MCF 10A (cell line): ENCODE results near the gene ATG16L2. TPM values are rescaled to one million over a fixed set of nuclear protein-coding genes. Genes with fewer than 3 reads are reported as not detected.
A peak's percentile ranks its signal among the peaks of the same experiment; 100 is the strongest.

Experiments used
- BruUV-seq: library from RNA; stranded (reverse); fragments of 400-500 nt; replicated peaks from 2 replicates; lab custom pipeline; 2021; lab: Mats Ljungman, UMichigan
- CTCF ChIA-PET: fragments of 300-600 bp; sonication (Branson Sonifier 250); formaldehyde crosslinking; extraction: SDS; loops from one replicate; lab custom pipeline; 2021; ENCODE audit warnings: antibody characterized with exemption, inconsistent platforms; lab: Yijun Ruan, JAX
- POLR2A ChIA-PET: fragments of 300-600, 350-650 bp; sonication (Branson Sonifier 250); formaldehyde crosslinking; extraction: SDS; loops from one replicate; lab custom pipeline; 2020; ENCODE audit warnings: antibody characterized with exemption, inconsistent platforms; lab: Yijun Ruan, JAX
- DNase-seq: peaks from one replicate; pipeline ENCODE4 v3.0.0-alpha.2; 2018; ENCODE audit not compliant: unreplicated experiment
- H3K27ac Mint-ChIP-seq: one replicate; pipeline ENCODE4 v1.8.0; 2022; ENCODE audit warnings: mild to moderate bottlenecking, low read depth, mixed read lengths; ENCODE audit not compliant: unreplicated experiment
- H3K27me3 Mint-ChIP-seq: one replicate; pipeline ENCODE4 v1.8.0; 2022; ENCODE audit warnings: mixed read lengths; ENCODE audit not compliant: insufficient read depth, unreplicated experiment
- H3K36me3 Mint-ChIP-seq: one replicate; pipeline ENCODE4 v1.8.0; 2022; ENCODE audit warnings: mild to moderate bottlenecking, moderate library complexity, mixed read lengths; ENCODE audit not compliant: insufficient read depth, unreplicated experiment
- H3K4me1 Mint-ChIP-seq: one replicate; pipeline ENCODE4 v1.8.0; 2022; ENCODE audit warnings: mixed read lengths; ENCODE audit not compliant: insufficient read depth, unreplicated experiment
- H3K4me3 Mint-ChIP-seq: one replicate; pipeline ENCODE4 v1.8.0; 2022; ENCODE audit warnings: mild to moderate bottlenecking, moderate library complexity, mixed read lengths; ENCODE audit not compliant: unreplicated experiment
- H3K9me3 Mint-ChIP-seq: one replicate; pipeline ENCODE4 v1.8.0; 2022; ENCODE audit warnings: mixed read lengths; ENCODE audit not compliant: unreplicated experiment
- intact Hi-C: fragments of 100-400 bp; cut with micrococcal nuclease; formaldehyde crosslinking; loops from 2 replicates; pipeline ENCODE4 v1.14.1; 2022
- total RNA-seq: library from RNA; stranded (reverse); gene quantifications from 2 replicates; pipeline ENCODE4 v1.2.3, GENCODE V29; 2022
- TF ChIP-seq, protein P1 (sequence below): fragments of 200-600 bp; IDR thresholded peaks from one replicate; pipeline ENCODE4 v1.8.0; 2022; ENCODE audit warnings: antibody characterized with exemption, mild to moderate bottlenecking; ENCODE audit not compliant: unreplicated experiment

ATG16L2 gene
- total RNA-seq, 1 experiment from 2014 or later: 11.2 TPM

DNA sequence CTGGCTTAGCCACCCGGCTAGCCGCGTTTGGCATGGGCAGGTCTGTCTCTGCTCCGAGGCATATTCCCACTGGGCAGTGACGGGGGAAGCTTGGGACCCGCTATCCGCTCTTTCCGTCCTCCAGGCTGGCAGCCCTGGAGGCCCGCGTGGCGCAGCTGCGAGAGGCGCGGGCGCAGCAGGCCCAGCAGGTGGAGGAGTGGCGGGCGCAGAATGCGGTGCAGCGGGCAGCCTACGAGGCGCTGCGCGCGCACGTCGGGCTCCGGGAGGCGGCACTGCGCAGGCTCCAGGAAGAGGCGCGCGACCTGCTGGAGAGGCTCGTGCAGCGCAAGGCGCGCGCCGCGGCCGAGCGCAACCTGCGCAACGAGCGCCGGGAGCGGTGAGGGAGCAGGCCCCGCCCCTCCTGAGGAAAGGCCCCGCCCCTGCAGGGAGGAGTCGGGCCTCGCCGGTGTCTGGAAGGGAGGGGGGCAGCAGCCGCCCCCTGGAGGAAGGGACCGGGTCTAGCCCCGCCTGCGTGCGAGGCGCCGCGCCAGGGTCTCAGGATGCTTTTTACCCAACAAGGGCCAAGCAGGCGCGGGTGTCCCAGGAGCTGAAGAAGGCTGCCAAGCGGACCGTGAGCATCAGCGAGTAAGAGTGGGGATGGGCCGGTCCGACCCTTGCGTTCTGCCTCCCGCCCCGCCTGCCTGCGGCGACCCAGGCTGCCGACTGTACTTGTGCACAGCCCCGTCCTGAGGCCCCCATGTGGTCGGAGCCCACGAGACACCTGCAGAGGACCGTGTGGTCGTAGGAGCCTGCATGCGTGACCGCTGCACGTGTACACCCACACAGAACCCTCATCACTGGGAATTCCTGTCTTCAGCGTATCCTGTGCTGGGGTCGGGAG, 7.9 kb downstream of the ATG16L2 start:
- BruUV-seq: no TSS peak
- H3K36me3 Mint-ChIP-seq: peaks cover 23% of the 10 kb centered on the region
- H3K27ac Mint-ChIP-seq: no peak overlapping the region
- POLR2A ChIA-PET: interaction anchor here (0.7 to 1.2 kb wide), 3 partner anchors 9 to 369 kb away, joined by 3 read pairs; no protein-coding TSS in a partner anchor
- intact Hi-C loops: no loop called here
- no peak overlapping the region for H3K4me3 Mint-ChIP-seq
- H3K4me1 Mint-ChIP-seq: no peaks in the 10 kb centered on the region
- H3K27me3 Mint-ChIP-seq: no peaks in the 10 kb centered on the region
- CTCF ChIA-PET: interaction anchor here (0.5 to 1.3 kb wide), 3 partner anchors 9 to 571 kb away, joined by 3 to 6 read pairs (median 3); no protein-coding TSS in a partner anchor
- TF ChIP-seq, protein P1, sequence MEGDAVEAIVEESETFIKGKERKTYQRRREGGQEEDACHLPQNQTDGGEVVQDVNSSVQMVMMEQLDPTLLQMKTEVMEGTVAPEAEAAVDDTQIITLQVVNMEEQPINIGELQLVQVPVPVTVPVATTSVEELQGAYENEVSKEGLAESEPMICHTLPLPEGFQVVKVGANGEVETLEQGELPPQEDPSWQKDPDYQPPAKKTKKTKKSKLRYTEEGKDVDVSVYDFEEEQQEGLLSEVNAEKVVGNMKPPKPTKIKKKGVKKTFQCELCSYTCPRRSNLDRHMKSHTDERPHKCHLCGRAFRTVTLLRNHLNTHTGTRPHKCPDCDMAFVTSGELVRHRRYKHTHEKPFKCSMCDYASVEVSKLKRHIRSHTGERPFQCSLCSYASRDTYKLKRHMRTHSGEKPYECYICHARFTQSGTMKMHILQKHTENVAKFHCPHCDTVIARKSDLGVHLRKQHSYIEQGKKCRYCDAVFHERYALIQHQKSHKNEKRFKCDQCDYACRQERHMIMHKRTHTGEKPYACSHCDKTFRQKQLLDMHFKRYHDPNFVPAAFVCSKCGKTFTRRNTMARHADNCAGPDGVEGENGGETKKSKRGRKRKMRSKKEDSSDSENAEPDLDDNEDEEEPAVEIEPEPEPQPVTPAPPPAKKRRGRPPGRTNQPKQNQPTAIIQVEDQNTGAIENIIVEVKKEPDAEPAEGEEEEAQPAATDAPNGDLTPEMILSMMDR: no peak
- no peaks in the 10 kb centered on the region for H3K9me3 Mint-ChIP-seq
- DNase-seq: peak; percentile 68

DNA sequence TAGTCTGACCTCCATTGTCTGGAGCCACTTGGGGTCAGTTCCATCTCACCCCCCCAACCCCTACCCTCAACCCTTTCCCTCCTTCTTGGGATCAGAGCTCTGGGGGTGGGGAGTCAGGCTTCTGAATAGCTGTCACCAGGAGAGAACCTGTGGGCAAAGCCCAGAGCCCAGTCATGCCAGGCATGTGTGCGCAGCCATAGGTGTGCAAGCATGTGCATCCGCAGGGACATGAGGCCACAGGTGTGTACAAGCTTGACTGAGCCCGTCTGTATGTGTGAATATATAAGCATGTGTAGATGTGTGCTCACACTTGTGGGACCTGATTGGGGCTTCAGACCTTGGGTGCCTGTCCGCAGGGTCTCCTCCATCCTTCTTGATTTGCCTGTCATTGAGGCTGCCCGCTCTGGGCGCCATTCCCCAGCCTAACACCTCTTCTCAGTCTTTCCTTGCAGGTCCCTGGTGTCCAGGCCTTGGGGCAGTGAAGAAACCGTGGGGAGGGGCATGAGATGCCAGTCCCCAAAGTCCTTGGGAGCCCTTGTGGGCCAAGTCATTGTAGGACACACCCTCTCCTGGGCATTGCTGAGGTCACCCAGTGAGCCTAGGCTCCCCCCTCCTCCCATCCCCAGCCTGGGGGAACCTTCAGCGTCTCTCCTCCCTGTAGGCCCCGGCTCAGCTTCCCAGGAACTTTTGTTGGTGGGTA, 9.0 kb downstream of the ATG16L2 start:
- no peaks in the 10 kb centered on the region for H3K27me3 Mint-ChIP-seq
- ChIA-PET CTCF (interaction anchor here (0.7 kb wide), 1 partner anchor 513 kb away, joined by 3 read pairs; no protein-coding TSS in a partner anchor), POLR2A (no interaction called here)
- no peak overlapping the region for H3K4me3 Mint-ChIP-seq
- TF ChIP-seq, protein P1: no peak
- intact Hi-C loops: no loop called here
- no peak overlapping the region for H3K27ac Mint-ChIP-seq
- H3K9me3 Mint-ChIP-seq: no peaks in the 10 kb centered on the region
- no TSS peak for BruUV-seq
- DNase-seq: no peak
- peaks cover 23% of the 10 kb centered on the region for H3K36me3 Mint-ChIP-seq
- no peaks in the 10 kb centered on the region for H3K4me1 Mint-ChIP-seq

DNA sequence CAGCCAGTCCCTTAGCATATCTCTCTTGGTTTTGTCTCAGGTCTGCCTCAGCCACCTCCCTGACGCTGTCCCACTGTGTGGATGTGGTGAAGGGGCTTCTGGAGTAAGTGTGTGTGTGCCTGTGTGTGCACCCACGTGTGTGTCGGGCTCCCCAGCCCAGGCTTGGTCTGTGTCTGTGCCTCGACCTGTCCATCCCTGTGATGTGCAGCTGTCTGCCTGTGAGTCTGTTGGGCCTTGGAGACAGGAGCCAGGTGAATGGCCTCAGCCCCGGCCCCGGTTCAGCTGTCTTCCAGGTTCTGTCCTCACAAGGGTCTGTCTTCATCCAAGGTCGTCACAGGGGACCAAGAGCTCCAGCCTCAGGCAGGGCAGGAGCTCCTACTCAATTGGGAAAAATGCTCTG, 9.8 kb downstream of the ATG16L2 start:
- intact Hi-C loops: no loop called here
- CTCF ChIA-PET: interaction anchor here (0.6 kb wide), 1 partner anchor 465 kb away, joined by 5 read pairs; no protein-coding TSS in a partner anchor
- H3K27ac Mint-ChIP-seq: no peak overlapping the region

More for the DNA sequence above, 9.8 kb downstream of the ATG16L2 start:
- TF ChIP-seq, protein P1: no peak
- Mint-ChIP-seq H3K4me3 (no peak overlapping the region), H3K4me1 (no peaks in the 10 kb centered on the region), H3K36me3 (peaks cover 23% of the 10 kb centered on the region), H3K27me3 (no peaks in the 10 kb centered on the region), H3K9me3 (no peaks in the 10 kb centered on the region)
- DNase-seq: no peak
- BruUV-seq: no TSS peak
- POLR2A ChIA-PET: interaction anchor here (0.9 kb wide), 1 partner anchor 9 kb away, joined by 3 read pairs; no protein-coding TSS in a partner anchor
